ENCODE results near the gene CDK4.

The CDK4 gene

GRCh38 chr12:57771873-57772428, 19.8 kb upstream of the CDK4 start, which contains the start of gene METTL1:
METTL1 (minus strand) TSS chr12:57772105; CDS start chr12:57772083, 22 bp downstream.
- DNase-seq (ENCODE audit: low read depth in 3 of 3) = peak; percentile 86 to 95 (median 92)

DNA sequence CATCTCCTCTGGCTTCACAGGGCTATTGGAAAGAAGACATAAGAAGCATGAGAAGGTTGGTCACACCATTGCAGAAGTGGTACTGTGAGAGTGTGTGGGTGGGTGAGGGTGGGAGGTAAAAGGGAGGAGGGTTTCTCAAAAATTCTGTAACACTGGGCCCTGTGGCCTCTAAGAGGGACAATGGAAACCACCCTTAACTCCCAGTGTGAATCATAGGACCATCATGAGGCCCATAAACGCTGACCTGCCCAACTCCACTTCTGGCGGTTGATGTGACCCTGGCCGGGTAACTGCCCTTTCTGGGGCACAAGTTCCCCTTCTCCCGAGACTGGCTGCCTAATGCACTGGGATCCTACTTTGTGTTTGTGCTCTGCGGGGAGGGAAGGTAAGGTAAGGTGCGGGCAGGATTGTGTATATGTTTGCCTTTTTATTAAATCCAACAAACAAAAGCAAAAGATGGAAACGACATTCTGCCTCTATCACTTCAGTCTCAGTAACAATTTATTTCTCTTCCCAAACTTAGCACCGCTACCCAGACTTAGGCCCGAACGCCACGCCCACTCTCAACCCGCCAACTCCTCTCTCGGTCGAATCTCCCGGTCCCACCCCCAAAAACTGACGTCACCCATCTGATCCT, 19.2 kb upstream of the CDK4 start:
- peak; percentile 86 to 94 (median 87) for DNase-seq (ENCODE audit: low read depth in 3 of 3)

DNA sequence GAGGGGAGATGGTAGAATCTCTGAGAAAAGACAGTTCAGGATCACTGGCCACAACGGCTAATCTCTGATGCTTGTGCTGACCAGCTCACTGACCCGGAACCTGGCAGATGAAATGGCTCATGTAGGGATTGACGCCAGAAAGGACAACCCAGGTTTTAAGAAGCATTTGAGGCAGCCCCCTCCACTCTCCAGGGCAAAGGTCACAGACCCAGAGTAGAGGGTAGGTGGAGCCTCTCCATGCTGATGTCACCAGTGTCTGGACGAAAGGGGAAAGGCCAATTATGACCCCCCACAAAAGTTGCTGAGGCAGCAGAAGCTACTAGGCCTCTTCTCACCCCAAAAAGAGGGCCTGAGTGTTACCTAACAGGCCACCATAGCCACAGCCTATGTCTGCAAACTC, 18.6 kb upstream of the CDK4 start:
- DNase-seq (ENCODE audit: low read depth in 3 of 3) = no peak

- DNase-seq (ENCODE audit: low read depth in 3 of 3) = no peak
These were observed 17.5 kb upstream of the CDK4 start for GRCh38 chr12:57769594-57769993.

DNA sequence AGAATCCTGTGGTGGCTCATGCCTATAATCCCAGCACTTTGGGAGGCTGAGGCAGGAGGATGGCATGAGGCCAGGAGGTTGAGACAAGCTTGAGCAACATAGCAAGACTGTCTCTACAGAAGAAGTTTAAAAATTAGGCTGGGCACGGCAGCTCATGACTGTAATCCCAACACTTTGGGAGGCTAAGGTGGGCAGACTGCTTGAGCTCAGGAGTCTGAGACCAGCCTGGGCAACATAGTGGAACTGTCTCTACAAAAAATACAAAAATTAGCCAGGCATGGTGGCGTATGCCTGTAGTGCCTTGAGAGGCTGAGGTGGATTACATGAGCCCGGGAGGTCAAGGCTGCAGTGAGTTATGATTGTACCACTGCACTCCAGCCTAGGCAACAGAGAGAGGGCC, 15.8 kb upstream of the CDK4 start:
- DNase-seq (ENCODE audit: low read depth in 3 of 3) = no peak

GRCh38 chr12:57767305-57767698, 15.2 kb upstream of the CDK4 start:
- no peak for DNase-seq (ENCODE audit: low read depth in 3 of 3)

GRCh38 chr12:57766464-57767304, 14.6 kb upstream of the CDK4 start, which contains the start of gene CYP27B1:
CYP27B1 (minus strand) TSS chr12:57767078; CDS start chr12:57767041, 37 bp downstream.
- DNase-seq (ENCODE audit: low read depth in 3 of 3) = no peak

DNA sequence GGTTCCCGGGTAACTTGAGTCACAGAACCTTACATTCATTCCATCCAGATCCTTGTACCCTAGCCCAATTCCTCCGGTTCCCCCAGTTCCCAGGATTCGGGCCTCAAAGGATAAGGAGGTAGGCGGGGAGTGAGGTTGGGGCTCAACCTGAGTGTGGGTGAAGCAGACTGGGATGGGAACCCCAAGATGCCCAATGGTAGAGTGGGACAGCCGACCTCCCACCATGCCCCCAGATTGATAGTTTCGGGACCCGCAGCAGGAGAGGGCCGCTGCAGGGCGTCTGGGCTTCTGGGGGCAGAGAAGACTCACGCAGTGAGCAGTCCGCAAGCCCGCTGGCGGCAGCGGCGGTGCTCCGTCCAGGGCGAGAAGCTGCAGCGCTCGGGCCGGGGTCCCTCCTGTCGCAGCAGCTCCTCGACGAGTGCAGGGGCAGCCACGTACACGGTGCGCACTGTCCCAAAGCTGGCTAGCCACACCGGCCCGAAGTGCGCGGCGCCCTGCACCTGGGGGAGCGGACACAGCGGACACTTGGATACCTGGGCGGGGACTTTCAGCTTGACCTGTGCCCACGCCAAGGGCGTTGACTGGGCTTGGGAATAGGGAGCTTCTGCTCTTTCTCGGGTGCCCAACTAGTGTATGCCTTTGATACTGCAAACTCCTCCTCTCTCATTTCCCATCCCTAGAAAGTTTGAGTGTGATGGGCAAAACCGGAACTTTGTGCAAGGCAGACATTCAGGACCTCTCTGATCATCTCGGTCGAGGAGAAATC, 13.8 kb upstream of the CDK4 start:
- no peak for DNase-seq (ENCODE audit: low read depth in 3 of 3)

- peak in 1 of 3 experiments; percentile 68 for DNase-seq (ENCODE audit: low read depth in 3 of 3)
These were observed 13.0 kb upstream of the CDK4 start for GRCh38 chr12:57765003-57765697.

DNA sequence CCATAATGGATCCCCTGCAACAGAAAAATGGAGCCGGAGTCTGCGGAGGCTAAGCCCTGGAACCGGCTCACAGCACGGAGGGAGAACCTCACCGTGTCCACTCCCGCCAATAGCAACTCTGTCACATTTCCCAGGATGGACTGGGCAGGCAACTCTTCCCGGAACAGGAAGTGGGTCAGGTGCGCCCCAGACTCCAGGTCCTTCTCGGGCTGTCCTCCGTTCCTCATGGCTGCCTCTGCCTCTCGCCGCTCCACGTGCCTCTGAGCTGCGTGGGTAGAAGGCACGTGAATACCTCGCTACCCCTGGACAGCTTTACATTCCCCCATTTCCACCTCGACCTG, 12.5 kb upstream of the CDK4 start:
- no peak for DNase-seq (ENCODE audit: low read depth in 3 of 3)

GRCh38 chr12:57763881-57764661, 12.0 kb upstream of the CDK4 start:
- no peak for DNase-seq (ENCODE audit: low read depth in 3 of 3)

DNA sequence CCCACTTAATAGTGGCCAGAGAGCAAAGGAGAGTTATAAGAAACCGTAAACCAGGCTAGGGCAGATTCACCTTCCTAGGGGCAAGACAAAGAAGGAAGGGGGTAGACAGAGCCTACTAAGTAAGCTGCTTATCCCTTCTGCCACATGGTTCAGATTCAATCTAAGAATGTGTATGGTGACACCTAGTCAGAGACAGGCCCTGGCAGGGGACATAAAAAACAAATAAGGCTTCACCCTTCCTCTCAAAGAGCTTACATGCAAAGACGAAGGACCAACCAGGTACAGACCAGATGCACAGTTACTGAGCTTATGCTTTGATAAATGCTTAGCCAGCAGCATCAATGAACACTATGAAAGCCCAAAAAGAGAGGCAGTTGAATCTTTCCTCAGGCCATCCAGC, 10.4 kb upstream of the CDK4 start:
- no peak for DNase-seq (ENCODE audit: low read depth in 3 of 3)

DNA sequence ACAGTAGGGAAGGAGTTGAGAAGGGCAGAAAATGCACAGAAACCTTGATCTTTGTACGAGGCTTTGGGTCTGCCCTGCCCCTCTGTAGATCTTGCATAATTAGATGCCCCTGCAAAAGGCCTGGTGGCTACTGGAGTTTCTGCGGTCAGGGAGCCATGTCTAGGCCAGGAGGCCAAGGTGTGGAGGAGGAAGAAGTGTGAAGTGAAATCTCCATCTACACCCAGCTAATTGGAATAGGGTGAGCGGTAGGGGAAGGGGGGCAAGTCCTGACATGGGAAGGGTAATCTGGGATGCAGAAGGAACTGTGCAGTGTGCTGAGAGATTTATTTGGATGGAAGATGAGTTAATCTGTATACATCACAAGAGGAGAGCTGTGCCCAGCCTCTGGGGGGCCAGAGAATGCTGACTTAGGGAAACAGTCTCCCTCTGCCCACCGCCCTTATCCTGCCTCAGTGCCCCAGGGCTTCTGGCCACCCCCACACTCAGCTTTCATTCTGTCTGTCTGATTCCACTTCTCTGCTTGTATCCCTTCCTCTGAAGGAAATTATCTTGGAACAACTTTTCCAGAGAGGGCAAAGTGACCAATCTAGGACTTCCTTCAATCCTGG, 9.4 kb upstream of the CDK4 start:
- no peak for DNase-seq (ENCODE audit: low read depth in 3 of 3)

DNA sequence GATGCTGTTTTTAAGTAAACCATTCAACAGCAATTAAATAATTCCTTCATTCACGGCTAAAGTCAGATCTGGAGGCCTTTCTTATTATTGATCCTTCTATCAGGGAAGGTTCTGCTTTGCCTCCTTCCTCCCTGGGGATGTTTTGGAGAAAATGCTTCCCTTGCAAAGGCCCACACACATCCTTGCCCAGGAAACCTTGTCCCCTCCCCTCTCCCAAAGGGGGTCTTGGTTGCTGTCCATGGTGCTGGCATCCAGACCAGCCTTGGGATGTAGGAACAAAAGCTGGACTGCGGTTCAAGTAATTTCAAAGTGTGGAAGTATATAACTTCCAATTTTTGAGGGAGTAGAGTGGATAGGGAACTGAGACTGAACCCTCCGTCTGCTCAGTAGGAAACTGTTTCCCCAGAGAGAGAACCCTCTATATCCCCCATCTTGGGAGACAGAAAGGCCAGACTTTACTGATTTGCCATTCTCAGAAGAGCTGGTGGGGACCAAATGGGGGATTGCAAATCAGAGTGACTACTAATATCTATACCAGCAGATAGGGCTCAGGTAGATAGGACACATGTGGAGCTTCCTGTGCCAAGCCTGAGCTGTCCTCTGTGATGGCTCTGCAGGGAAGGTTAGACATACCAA, 8.4 kb upstream of the CDK4 start:
- no peak for DNase-seq (ENCODE audit: low read depth in 3 of 3)

DNA sequence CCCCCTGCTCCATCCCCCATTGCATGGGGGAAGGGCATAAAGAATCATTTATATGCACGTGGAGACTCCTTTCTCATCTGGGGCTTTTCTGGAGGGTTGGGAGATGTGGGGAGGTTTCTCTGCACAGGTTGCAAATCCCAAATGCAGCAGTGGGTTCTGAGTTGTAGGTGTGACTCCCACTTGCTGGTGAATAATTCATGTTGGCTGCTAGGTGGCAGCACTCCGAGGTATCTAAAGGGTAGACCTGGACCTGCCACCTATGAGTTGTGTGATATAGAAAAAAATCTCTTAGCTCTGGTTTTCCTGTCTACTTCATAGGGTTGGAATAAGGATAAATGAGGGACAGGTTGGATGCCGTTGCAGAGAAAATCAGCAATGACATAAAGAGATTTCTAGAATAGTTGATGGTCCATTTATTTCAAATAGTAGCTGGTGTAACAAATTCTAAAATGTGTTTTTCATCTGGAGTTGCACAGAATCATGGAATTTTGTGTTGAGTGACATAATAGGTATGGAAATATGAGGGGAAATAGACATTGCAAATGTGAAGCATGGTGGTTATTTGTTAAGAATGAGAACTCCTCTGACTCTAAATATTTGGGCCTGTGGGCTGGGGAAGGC, 7.4 kb upstream of the CDK4 start:
- DNase-seq (ENCODE audit: low read depth in 3 of 3) = no peak

GRCh38 chr12:57758552-57759359, 6.6 kb upstream of the CDK4 start:
- no peak for DNase-seq (ENCODE audit: low read depth in 3 of 3)

GRCh38 chr12:57757771-57758170, 5.7 kb upstream of the CDK4 start:
- no peak for DNase-seq (ENCODE audit: low read depth in 3 of 3)

Data from stimulated activated CD4-positive, alpha-beta T cell treated with anti-CD3 and anti-CD28 coated beads, TNF-alpha, amount 100 ng/mL, for 24 hours (primary cell).